ENCODE measurements around the gene PCDHGA11. TPM values are rescaled to one million over a fixed set of nuclear protein-coding genes. Genes with fewer than 3 reads are reported as not detected.

Gene PCDHGA11
- total and polyA plus RNA-seq, 10 of the 15 experiments (the other 5 are each of a cell fraction or from before 2014, with no cell fraction given) = 0.21 to 3.4 (median 2.2) TPM

DNA sequence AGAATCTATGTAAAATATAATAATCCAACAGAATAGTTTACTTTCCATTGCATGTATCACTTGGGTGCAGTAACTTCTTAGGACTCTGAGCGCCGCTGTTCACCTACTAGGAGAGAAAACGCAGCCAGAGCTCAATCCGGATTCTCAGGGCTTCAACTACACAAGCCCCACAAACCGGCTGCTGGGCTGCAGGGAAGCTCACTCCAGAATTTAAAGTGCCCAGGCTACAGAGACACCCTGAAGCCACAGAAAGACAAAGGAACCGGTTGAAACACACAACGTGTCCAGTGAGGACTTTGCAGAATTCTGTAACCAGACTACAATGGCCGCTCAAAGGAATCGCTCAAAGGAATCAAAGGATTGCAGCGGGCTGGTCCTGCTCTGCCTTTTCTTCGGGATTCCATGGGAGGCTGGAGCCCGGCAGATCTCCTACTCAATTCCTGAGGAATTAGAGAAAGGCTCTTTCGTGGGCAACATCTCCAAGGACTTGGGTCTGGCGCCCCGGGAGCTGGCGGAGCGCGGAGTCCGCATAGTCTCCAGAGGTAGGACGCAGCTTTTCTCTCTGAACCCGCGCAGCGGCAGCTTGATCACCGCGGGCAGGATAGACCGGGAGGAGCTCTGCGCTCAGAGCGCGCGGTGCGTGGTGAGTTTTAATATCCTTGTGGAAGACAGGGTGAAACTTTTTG is 7.9 kb upstream of the PCDHGA11 start, which contains the start of gene PCDHGA10:
Gene PCDHGA10, plus strand, starts transcription at position 134 of the 686 bp plus-strand sequence. Its CDS starts 189 bp downstream, at position 323.
- ChIA-PET SMC1A (ENCODE audit: uncharacterized antibody, unreplicated experiment) (interaction anchor here (0.6 to 7.4 kb wide), 23 partner anchors 8 to 206 kb away, joined by 3 to 67 read pairs (median 4); partner anchors contain the start of genes DIAPH1, PCDHGA11, PCDHGA12 and PCDHGA9), RAD21 (ENCODE audit: unreplicated experiment) (interaction anchor here (0.8 to 3.3 kb wide), 27 partner anchors 8 to 329 kb away, joined by 3 to 42 read pairs (median 4); partner anchors contain the start of genes PCDHGA1, PCDHGA11, PCDHGA12 and PCDHGA4), POLR2A (interaction anchor here (0.7 to 1.0 kb wide), 3 partner anchors 9 to 143 kb away, joined by 3 read pairs; no protein-coding TSS in a partner anchor), CTCF (interaction anchor here (0.5 to 10.9 kb wide), 53 partner anchors 8 to 548 kb away, joined by 3 to 245 read pairs (median 5); partner anchors contain the start of genes DIAPH1, PCDHB14, PCDHGA11 and PCDHGA12)
- intact Hi-C loops (cut with micrococcal nuclease; ENCODE audit: unreplicated experiment) = loop anchor here (1.0 to 2.0 kb wide), 2 partner anchors 92 to 145 kb away; partner anchors contain the start of gene TAF7
- Histone ChIP-seq H3K79me2 (ENCODE audit: control insufficient read depth, insufficient read depth, low read length) (no peaks in the 10 kb centered on the region), H2AFZ (ENCODE audit: control insufficient read depth, low read depth, low read length) (peak within 1 kb of the TSS; percentile 93), H4K20me1 (ENCODE audit: control insufficient read depth, insufficient read depth) (no peaks in the 10 kb centered on the region), H3K27ac (ENCODE audit: control insufficient read depth, insufficient read depth) (no peak within 1 kb of the TSS), H3K4me3 (peak within 1 kb of the TSS; percentile 76), H3K27me3 (replicated peaks in 1 of 2; ENCODE audit: control insufficient read depth in 2 of 2, insufficient read depth in 2 of 2, low read length in 1 of 2) (peaks cover 0 to 1% of the 10 kb centered on the region in 2 experiments; a peak in 1 of 4 replicates), H3K4me1 (ENCODE audit: control insufficient read depth, insufficient read depth, low read length) (no peaks in the 10 kb centered on the region; the same call in 1 of the 2 replicates), H3K9ac (ENCODE audit: control insufficient read depth, insufficient read depth, low read length) (peak within 1 kb of the TSS; percentile 67), H3K9me3 (replicated peaks; ENCODE audit: control insufficient read depth, insufficient read depth, low read length) (peaks cover 11% of the 10 kb centered on the region; the same call in 2 of the 3 replicates), H3K4me2 (ENCODE audit: control insufficient read depth, insufficient read depth) (peak within 1 kb of the TSS; percentile 93), H3K36me3 (ENCODE audit: control insufficient read depth in 2 of 2, insufficient read depth in 2 of 2, low read length in 1 of 2) (no peaks in the 10 kb centered on the region)
- BruUV-seq (replicated peaks) = TSS peak; percentile 67
- WGBS (ENCODE audit: insufficient coverage, insufficient replicate concordance, low lambda C conversion rate, missing lambda C conversion rate) = 25% methylated on average over 31 of the region's 31 CpGs
- ATAC-seq (peak; percentile 89), DNase-seq (ENCODE audit: low read depth, low spot score) (peak; percentile 27), FAIRE-seq (peak; percentile 7)
- in situ Hi-C loops (cut with MboI) = no loop called here
- TF ChIP-seq RAD21 (IDR thresholded peaks at IDR 0.05; ENCODE audit: insufficient read depth, low read depth, low read length) (peak; percentile 86), MTA3 (IDR thresholded peaks at IDR 0.05; ENCODE audit: borderline replicate concordance, low read length) (0 out of 2 replicates have a peak, but pooled peaks have one; percentile 41), SMARCA5 (IDR thresholded peaks at IDR 0.05) (peak; percentile 55; the same call in 1 of the 2 replicates), YY1 (IDR thresholded peaks at IDR 0.05; ENCODE audit: low read depth, low read length) (peak; percentile 82), IKZF1 (conservative IDR thresholded peaks at IDR 0.05) (peak; percentile 45; the same call in 1 of the 2 replicates), JUND (IDR thresholded peaks at IDR 0.05; ENCODE audit: low read depth, low read length) (no peak), SREBF1 (IDR thresholded peaks at IDR 0.05; ENCODE audit: low read length) (no peak), RUNX3 (IDR thresholded peaks at IDR 0.05; ENCODE audit: low read length) (0 out of 2 replicates have a peak, but pooled peaks have one; percentile 13), FOXM1 (IDR thresholded peaks at IDR 0.05; ENCODE audit: low read depth, low read length) (0 out of 2 replicates have a peak, but pooled peaks have one; percentile 18), ZSCAN29 (IDR thresholded peaks at IDR 0.05) (peak; percentile 99), SMC3 (IDR thresholded peaks at IDR 0.05; ENCODE audit: borderline replicate concordance, low read length) (peak; percentile 77)
- TF ChIP-seq, protein P1, sequence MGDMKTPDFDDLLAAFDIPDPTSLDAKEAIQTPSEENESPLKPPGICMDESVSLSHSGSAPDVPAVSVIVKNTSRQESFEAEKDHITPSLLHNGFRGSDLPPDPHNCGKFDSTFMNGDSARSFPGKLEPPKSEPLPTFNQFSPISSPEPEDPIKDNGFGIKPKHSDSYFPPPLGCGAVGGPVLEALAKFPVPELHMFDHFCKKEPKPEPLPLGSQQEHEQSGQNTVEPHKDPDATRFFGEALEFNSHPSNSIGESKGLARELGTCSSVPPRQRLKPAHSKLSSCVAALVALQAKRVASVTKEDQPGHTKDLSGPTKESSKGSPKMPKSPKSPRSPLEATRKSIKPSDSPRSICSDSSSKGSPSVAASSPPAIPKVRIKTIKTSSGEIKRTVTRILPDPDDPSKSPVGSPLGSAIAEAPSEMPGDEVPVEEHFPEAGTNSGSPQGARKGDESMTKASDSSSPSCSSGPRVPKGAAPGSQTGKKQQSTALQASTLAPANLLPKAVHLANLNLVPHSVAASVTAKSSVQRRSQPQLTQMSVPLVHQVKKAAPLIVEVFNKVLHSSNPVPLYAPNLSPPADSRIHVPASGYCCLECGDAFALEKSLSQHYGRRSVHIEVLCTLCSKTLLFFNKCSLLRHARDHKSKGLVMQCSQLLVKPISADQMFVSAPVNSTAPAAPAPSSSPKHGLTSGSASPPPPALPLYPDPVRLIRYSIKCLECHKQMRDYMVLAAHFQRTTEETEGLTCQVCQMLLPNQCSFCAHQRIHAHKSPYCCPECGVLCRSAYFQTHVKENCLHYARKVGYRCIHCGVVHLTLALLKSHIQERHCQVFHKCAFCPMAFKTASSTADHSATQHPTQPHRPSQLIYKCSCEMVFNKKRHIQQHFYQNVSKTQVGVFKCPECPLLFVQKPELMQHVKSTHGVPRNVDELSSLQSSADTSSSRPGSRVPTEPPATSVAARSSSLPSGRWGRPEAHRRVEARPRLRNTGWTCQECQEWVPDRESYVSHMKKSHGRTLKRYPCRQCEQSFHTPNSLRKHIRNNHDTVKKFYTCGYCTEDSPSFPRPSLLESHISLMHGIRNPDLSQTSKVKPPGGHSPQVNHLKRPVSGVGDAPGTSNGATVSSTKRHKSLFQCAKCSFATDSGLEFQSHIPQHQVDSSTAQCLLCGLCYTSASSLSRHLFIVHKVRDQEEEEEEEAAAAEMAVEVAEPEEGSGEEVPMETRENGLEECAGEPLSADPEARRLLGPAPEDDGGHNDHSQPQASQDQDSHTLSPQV (IDR thresholded peaks at IDR 0.05) = 0 out of 2 replicates have a peak, but pooled peaks have one; percentile 48
- TF ChIP-seq, protein P2, sequence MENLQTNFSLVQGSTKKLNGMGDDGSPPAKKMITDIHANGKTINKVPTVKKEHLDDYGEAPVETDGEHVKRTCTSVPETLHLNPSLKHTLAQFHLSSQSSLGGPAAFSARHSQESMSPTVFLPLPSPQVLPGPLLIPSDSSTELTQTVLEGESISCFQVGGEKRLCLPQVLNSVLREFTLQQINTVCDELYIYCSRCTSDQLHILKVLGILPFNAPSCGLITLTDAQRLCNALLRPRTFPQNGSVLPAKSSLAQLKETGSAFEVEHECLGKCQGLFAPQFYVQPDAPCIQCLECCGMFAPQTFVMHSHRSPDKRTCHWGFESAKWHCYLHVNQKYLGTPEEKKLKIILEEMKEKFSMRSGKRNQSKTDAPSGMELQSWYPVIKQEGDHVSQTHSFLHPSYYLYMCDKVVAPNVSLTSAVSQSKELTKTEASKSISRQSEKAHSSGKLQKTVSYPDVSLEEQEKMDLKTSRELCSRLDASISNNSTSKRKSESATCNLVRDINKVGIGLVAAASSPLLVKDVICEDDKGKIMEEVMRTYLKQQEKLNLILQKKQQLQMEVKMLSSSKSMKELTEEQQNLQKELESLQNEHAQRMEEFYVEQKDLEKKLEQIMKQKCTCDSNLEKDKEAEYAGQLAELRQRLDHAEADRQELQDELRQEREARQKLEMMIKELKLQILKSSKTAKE (IDR thresholded peaks at IDR 0.05; ENCODE audit: low read depth, poor library complexity, severe bottlenecking) = peak; percentile 31
- TF ChIP-seq, protein P3, sequence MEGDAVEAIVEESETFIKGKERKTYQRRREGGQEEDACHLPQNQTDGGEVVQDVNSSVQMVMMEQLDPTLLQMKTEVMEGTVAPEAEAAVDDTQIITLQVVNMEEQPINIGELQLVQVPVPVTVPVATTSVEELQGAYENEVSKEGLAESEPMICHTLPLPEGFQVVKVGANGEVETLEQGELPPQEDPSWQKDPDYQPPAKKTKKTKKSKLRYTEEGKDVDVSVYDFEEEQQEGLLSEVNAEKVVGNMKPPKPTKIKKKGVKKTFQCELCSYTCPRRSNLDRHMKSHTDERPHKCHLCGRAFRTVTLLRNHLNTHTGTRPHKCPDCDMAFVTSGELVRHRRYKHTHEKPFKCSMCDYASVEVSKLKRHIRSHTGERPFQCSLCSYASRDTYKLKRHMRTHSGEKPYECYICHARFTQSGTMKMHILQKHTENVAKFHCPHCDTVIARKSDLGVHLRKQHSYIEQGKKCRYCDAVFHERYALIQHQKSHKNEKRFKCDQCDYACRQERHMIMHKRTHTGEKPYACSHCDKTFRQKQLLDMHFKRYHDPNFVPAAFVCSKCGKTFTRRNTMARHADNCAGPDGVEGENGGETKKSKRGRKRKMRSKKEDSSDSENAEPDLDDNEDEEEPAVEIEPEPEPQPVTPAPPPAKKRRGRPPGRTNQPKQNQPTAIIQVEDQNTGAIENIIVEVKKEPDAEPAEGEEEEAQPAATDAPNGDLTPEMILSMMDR (IDR thresholded peaks at IDR 0.05 in 2 of 3, conservative IDR thresholded peaks at IDR 0.05 in 1 of 3; ENCODE audit: control insufficient read depth in 2 of 3, extremely low read depth in 1 of 3, insufficient read depth in 1 of 3, low read depth in 3 of 3, low read length in 3 of 3) = peak; percentile 81 to 86 (median 83)
